ENCODE measurements around the gene ZNF219. TPM values are rescaled to one million over a fixed set of nuclear protein-coding genes. Genes with fewer than 3 reads are reported as not detected.

The ZNF219 gene
- total RNA-seq, 3 donors from 2014 or later: 56.6 to 103 (median 58.2) TPM

GRCh38 chr14:21102521-21103410 is 4.3 kb upstream of the ZNF219 start:
- intact Hi-C loops (cut with DNase I, micrococcal nuclease): loop anchor here in 1 of 2 donors (10.0 kb wide), 1 partner anchor 418 kb away; the partner anchor contains the start of genes ANG and RNASE4
- TF ChIP-seq CTCF (IDR thresholded peaks at IDR 0.05): no peak
- H3K9me3 ChIP-seq: no peaks in the 10 kb centered on the region
- ATAC-seq (no peak), DNase-seq (peak in 2 of 3 donors; percentile 59)
- no peaks in the 10 kb centered on the region for H3K36me3 ChIP-seq (ENCODE audit: low read depth)
- no peak overlapping the region for H3K4me3 ChIP-seq
- H3K4me1 ChIP-seq (ENCODE audit: low read depth): peaks cover 64% of the 10 kb centered on the region

GRCh38 chr14:21101802-21102413 is 3.5 kb upstream of the ZNF219 start:
- ATAC-seq (no peak), DNase-seq (peak in 1 of 3 donors; percentile 46)
- Histone ChIP-seq H3K4me1 (ENCODE audit: low read depth) (peaks cover 57% of the 10 kb centered on the region), H3K4me3 (no peak overlapping the region), H3K9me3 (no peaks in the 10 kb centered on the region), H3K36me3 (ENCODE audit: low read depth) (no peaks in the 10 kb centered on the region)
- intact Hi-C loops (cut with DNase I, micrococcal nuclease): loop anchor here in 1 of 2 donors (10.0 kb wide), 1 partner anchor 417 kb away; the partner anchor contains the start of genes ANG and RNASE4
- no peak for TF ChIP-seq CTCF (IDR thresholded peaks at IDR 0.05)

- DNase-seq: peak; percentile 59 to 84 (median 76)
- no peak within 1 kb of the TSS for H3K4me3 ChIP-seq
Measured at GRCh38 chr14:21100931-21101330, 2.5 kb upstream of the ZNF219 start, which contains the start of gene TMEM253. Gene TMEM253 (plus strand): TSS chr14:21101066. CDS start chr14:21101344, 278 bp downstream.

GRCh38 chr14:21099596-21099985 is 1.1 kb upstream of the ZNF219 start:
- Histone ChIP-seq H3K4me3 (no peak overlapping the region), H3K4me1 (ENCODE audit: low read depth) (peaks cover 35% of the 10 kb centered on the region), H3K36me3 (ENCODE audit: low read depth) (no peaks in the 10 kb centered on the region), H3K9me3 (no peaks in the 10 kb centered on the region)
- no peak for TF ChIP-seq CTCF (IDR thresholded peaks at IDR 0.05)
- intact Hi-C loops (cut with DNase I, micrococcal nuclease): loop anchor here in 1 of 2 donors (10.0 kb wide), 1 partner anchor 85 kb away; no protein-coding TSS in a partner anchor
- DNase-seq (no peak), ATAC-seq (no peak)

More at GRCh38 chr14:21100931-21101330, 2.5 kb upstream of the ZNF219 start, which contains the start of gene TMEM253:
- Histone ChIP-seq H3K9me3 (no peaks in the 10 kb centered on the region), H3K4me1 (ENCODE audit: low read depth) (peaks cover 48% of the 10 kb centered on the region), H3K36me3 (ENCODE audit: low read depth) (no peaks in the 10 kb centered on the region)
- TF ChIP-seq CTCF (IDR thresholded peaks at IDR 0.05): no peak
- intact Hi-C loops (cut with DNase I, micrococcal nuclease): loop anchor here in 1 of 2 donors (10.0 kb wide), 1 partner anchor 416 kb away; the partner anchor contains the start of genes ANG and RNASE4
- peak; percentile 34 for ATAC-seq

DNA sequence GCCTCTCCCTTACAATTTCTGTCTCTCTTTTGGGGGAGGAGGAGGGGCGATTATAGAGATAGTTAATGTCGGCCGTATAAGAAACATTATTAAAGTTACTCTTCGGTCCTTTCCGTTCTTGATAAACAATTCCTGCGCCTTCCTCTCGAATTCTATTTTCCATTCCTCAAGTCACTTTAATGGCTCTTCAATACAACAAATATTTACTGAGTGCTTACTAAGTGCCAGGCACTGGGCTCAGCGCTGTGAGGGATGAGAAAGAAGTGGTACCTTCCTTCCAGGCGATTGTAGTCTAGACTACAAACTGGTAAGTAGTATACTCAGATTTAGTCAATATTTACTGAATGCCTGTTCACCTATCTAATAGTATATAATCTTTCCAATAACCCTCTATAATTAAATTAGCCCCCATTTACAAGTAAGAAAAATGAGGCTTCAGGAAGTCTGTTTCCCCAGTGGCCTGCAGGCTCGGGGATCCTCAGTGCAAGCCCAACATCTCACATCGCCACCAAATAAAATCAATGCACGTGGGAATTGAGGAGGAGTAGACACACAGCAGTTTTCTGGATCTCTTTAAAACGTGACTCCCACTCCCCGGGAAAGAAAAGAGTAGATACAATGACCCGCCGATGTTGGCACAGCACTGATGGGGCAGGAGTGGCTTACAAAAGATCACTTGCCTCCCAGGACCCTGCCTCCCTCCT is 589 bp upstream of the ZNF219 start:
- Histone ChIP-seq H3K36me3 (ENCODE audit: low read depth) (no peaks in the 10 kb centered on the region), H3K4me1 (ENCODE audit: low read depth) (peaks cover 35% of the 10 kb centered on the region), H3K4me3 (peak overlapping the region; percentile 27), H3K9me3 (no peaks in the 10 kb centered on the region)
- no peak for TF ChIP-seq CTCF (IDR thresholded peaks at IDR 0.05)
- DNase-seq: no peak
- ATAC-seq: no peak
- intact Hi-C loops (cut with DNase I, micrococcal nuclease): loop anchor here in 1 of 2 donors (10.0 kb wide), 1 partner anchor 84 kb away; no protein-coding TSS in a partner anchor

Measured in mucosa of descending colon (tissue), 3 donors.